NB4 (cell line): Measurements from ENCODE around the gene FZD8.

ENCODE experiments used
- MYC ChIP-seq: IDR thresholded peaks from 2 replicates; pipeline ENCODE4 v1.6.1; 2011; ENCODE audit warnings: low read depth, low read length
- POLR2A ChIP-seq: IDR thresholded peaks from 2 replicates; pipeline ENCODE4 v1.6.1; 2011; ENCODE audit warnings: mild to moderate bottlenecking; ENCODE audit not compliant: insufficient read length; ENCODE audit errors: extremely low read depth
- TF ChIP-seq, protein P1 (sequence below): IDR thresholded peaks from one replicate; pipeline ENCODE4 v1.5.1; 2012; ENCODE audit warnings: low read depth, low read length

DNA sequence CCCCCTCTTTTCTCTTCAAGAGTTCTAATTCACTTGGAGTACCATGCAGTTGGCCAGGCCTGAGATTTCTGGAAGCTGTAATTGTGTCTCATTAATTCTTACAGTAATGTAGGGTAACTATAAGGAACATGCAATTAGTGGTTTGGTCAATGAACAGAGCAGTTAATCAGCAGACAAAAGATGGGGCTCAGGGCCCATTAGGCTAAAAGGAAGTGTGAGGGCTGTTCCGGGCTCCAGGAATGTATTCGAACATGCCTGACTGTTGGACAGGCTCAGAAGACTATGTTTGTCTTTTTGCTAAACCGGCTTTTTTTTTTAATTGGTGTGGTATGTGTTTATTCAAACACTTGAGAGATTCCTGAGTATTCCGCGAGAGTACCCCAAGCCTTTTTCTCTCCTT is 42.5 kb upstream of the FZD8 start:
- TF ChIP-seq POLR2A (no peak), MYC (no peak)
- TF ChIP-seq, protein P1, sequence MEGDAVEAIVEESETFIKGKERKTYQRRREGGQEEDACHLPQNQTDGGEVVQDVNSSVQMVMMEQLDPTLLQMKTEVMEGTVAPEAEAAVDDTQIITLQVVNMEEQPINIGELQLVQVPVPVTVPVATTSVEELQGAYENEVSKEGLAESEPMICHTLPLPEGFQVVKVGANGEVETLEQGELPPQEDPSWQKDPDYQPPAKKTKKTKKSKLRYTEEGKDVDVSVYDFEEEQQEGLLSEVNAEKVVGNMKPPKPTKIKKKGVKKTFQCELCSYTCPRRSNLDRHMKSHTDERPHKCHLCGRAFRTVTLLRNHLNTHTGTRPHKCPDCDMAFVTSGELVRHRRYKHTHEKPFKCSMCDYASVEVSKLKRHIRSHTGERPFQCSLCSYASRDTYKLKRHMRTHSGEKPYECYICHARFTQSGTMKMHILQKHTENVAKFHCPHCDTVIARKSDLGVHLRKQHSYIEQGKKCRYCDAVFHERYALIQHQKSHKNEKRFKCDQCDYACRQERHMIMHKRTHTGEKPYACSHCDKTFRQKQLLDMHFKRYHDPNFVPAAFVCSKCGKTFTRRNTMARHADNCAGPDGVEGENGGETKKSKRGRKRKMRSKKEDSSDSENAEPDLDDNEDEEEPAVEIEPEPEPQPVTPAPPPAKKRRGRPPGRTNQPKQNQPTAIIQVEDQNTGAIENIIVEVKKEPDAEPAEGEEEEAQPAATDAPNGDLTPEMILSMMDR, result no peak
